HCT116 (cell line): ENCODE data around the gene UBE3D. TPM values are rescaled to one million over a fixed set of nuclear protein-coding genes. Genes with fewer than 3 reads are reported as not detected.

Experiments used
- ATAC-seq: fragments of 200-7000 bp; cut with Tn5 transposase; 2 replicates; pipeline ENCODE4 v1.9.1; 2020; ENCODE audit warnings: mild to moderate bottlenecking, moderate library complexity
- BruUV-seq: library from RNA; stranded (reverse); fragments of 400-500 nt; replicated peaks from 2 replicates; lab custom pipeline; 2021; lab: Mats Ljungman, UMichigan
- CTCF ChIA-PET: fragments of 300-600 bp; sonication (Branson Sonifier 250); formaldehyde crosslinking; loops from one replicate; lab custom pipeline; 2021; ENCODE audit warnings: antibody characterized with exemption; lab: Charles Lee
- POLR2A ChIA-PET: fragments of 300-600, 350-600 bp; sonication (Branson Sonifier 250); formaldehyde crosslinking; loops from one replicate; lab custom pipeline; 2021; ENCODE audit warnings: antibody characterized with exemption; lab: Charles Lee
- RAD21 ChIA-PET, 2 experiments: fragments of 300-600 bp; sonication (Branson Sonifier 250); formaldehyde crosslinking; loops; one replicate each; lab custom pipeline; 2023; ENCODE audit warnings: low total read pairs in 2 of 2; ENCODE audit not compliant: uncharacterized antibody in 2 of 2, unreplicated experiment in 2 of 2, low non-redundant PET in 1 of 2; lab: Charles Lee
- DNase-seq: peaks from one replicate; pipeline ENCODE4 v3.0.0-alpha.2; 2010; ENCODE audit warnings: low read depth, low spot score
- H2AFZ ChIP-seq: fragments of 200-600 bp; shearing (Covaris generic), sonication (generic); 2 replicates; pipeline ENCODE4 v1.6.1; 2017; ENCODE audit warnings: low read depth, mixed run types, mixed read lengths, antibody characterized with exemption, low read length; ENCODE audit not compliant: poor library complexity, severe bottlenecking
- H3K27ac ChIP-seq: 2 replicates; pipeline ENCODE4 v1.5.1; 2012; ENCODE audit warnings: low read depth, low read length
- H3K27me3 ChIP-seq: fragments of 200-600 bp; sonication (generic); 2 replicates; pipeline ENCODE4 v1.6.1; 2016; ENCODE audit warnings: mixed run types, low read length, mixed read lengths; ENCODE audit not compliant: insufficient read depth
- H3K36me3 ChIP-seq, 2 experiments: fragments of 200-500 bp in 1 of 2; fragments of 200-600 bp in 1 of 2; sonication (Bioruptor generic) in 1 of 2; sonication (generic) in 1 of 2; 2 replicates each; pipeline versions ENCODE4 v1.5.1 to v1.6.1; 2014 to 2016; ENCODE audit warnings: low read length in 2 of 2, inconsistent platforms in 1 of 2, mixed read lengths in 1 of 2, mixed run types in 1 of 2; ENCODE audit not compliant: insufficient read depth in 2 of 2, control insufficient read depth in 1 of 2
- H3K4me1 ChIP-seq, 2 experiments: fragments of 200-600 bp in 1 of 2; sonication (generic) in 1 of 2; 2 replicates each; pipeline versions ENCODE4 v1.5.1 to v1.6.1; 2012 to 2017; ENCODE audit warnings: low read length in 2 of 2, inconsistent platforms in 1 of 2, mild to moderate bottlenecking in 1 of 2, mixed read lengths in 1 of 2, mixed run types in 1 of 2, moderate library complexity in 1 of 2; ENCODE audit not compliant: insufficient read depth in 2 of 2, control insufficient read depth in 1 of 2
- H3K4me2 ChIP-seq: fragments of 200-600 bp; sonication (generic); 2 replicates; pipeline ENCODE4 v1.6.1; 2017; ENCODE audit warnings: mixed run types, low read length, mixed read lengths
- H3K4me3 ChIP-seq, 2 experiments: fragments of 200-600 bp in 1 of 2; sonication (generic) in 1 of 2; replicated peaks in 1 of 2; 2 replicates each; pipeline ENCODE4 v1.5.1; 2011 to 2016; ENCODE audit warnings: low read length in 2 of 2, control low read depth in 1 of 2, low read depth in 1 of 2, mild to moderate bottlenecking in 1 of 2, mixed read lengths in 1 of 2, mixed run types in 1 of 2
- H3K79me2 ChIP-seq: fragments of 200-600 bp; sonication (generic); 2 replicates; pipeline ENCODE4 v1.6.1; 2017; ENCODE audit warnings: mild to moderate bottlenecking, mixed run types, low read length, moderate library complexity, mixed read lengths; ENCODE audit not compliant: insufficient read depth
- H3K9ac ChIP-seq: fragments of 200-600 bp; sonication (generic); 2 replicates; pipeline ENCODE4 v1.6.1; 2016; ENCODE audit warnings: low read length, mixed read lengths
- H3K9me2 ChIP-seq: fragments of 200-600 bp; sonication (generic), shearing (Covaris generic); 2 replicates; pipeline ENCODE4 v1.6.1; 2017; ENCODE audit warnings: mixed run types, mild to moderate bottlenecking, moderate library complexity; ENCODE audit not compliant: insufficient read depth
- H3K9me3 ChIP-seq, 2 experiments: fragments of 200-500 bp in 1 of 2; fragments of 200-600 bp in 1 of 2; sonication (Bioruptor generic) in 1 of 2; sonication (generic) in 1 of 2; 2 replicates each; pipeline ENCODE4 v1.6.1; 2014 to 2017; ENCODE audit warnings: low read length in 2 of 2, mixed read lengths in 2 of 2, inconsistent platforms in 1 of 2, low read depth in 1 of 2, mild to moderate bottlenecking in 1 of 2, mixed run types in 1 of 2, moderate library complexity in 1 of 2; ENCODE audit not compliant: control insufficient read depth in 1 of 2, insufficient read depth in 1 of 2
- H4K20me1 ChIP-seq: fragments of 200-600 bp; sonication (generic), shearing (Covaris generic); 2 replicates; pipeline ENCODE4 v1.6.1; 2017; ENCODE audit warnings: mixed run types, mild to moderate bottlenecking, moderate library complexity; ENCODE audit not compliant: insufficient read depth
- CBX3 ChIP-seq: IDR thresholded peaks from 2 replicates; pipeline ENCODE4 v1.6.1; 2012; ENCODE audit warnings: low read depth
- EGR1 ChIP-seq: IDR thresholded peaks from 2 replicates; pipeline ENCODE4 v1.6.1; 2012; ENCODE audit warnings: low read depth
- ELF1 ChIP-seq: IDR thresholded peaks from 2 replicates; pipeline ENCODE4 v1.6.1; 2012; ENCODE audit warnings: low read depth, borderline replicate concordance
- EZH2phosphoT487 ChIP-seq: fragments of 200-600 bp; IDR thresholded peaks from 2 replicates; pipeline ENCODE4 v1.6.1; 2018; ENCODE audit warnings: antibody characterized with exemption, borderline replicate concordance
- POLR2A ChIP-seq: IDR thresholded peaks from 2 replicates; pipeline ENCODE4 v1.7.0; 2011; ENCODE audit warnings: borderline replicate concordance; ENCODE audit not compliant: insufficient read depth, insufficient read length; ENCODE audit errors: extremely low read depth
- SP1 ChIP-seq: IDR thresholded peaks from 2 replicates; pipeline ENCODE4 v1.6.1; 2012; ENCODE audit warnings: low read depth
- ZFX ChIP-seq: fragments of 450-650 bp; IDR thresholded peaks from 2 replicates; pipeline ENCODE4 v1.6.1; 2017
- intact Hi-C: fragments of 100-400 bp; cut with micrococcal nuclease; formaldehyde crosslinking; loops from 2 replicates; pipeline ENCODE4 v1.10.0; 2022
- total RNA-seq: library from RNA; stranded (reverse); gene quantifications from one replicate; pipeline ENCODE4 v1.2.1, GENCODE V29; 2021; ENCODE audit not compliant: unreplicated experiment
- TF ChIP-seq, protein P1 (sequence below), 3 experiments: fragments of 200-600 bp in 1 of 3; sonication (generic) in 1 of 3; IDR thresholded peaks in 2 of 3; conservative IDR thresholded peaks in 1 of 3; 2 replicates each; pipeline ENCODE4 v1.5.1; 2012 to 2017; ENCODE audit warnings: low read depth in 2 of 3, low read length in 2 of 3, antibody characterized with exemption in 1 of 3, borderline replicate concordance in 1 of 3, control low read depth in 1 of 3, mild to moderate bottlenecking in 1 of 3, mixed read lengths in 1 of 3, mixed run types in 1 of 3, moderate library complexity in 1 of 3; ENCODE audit not compliant: insufficient read depth in 1 of 3
- TF ChIP-seq, protein P2 (sequence below): IDR thresholded peaks from 2 replicates; pipeline ENCODE4 v1.6.1; 2012
- TF ChIP-seq, protein P3 (sequence below): IDR thresholded peaks from 2 replicates; pipeline ENCODE4 v1.6.1; 2012; ENCODE audit warnings: low read depth
- TF ChIP-seq, protein P4 (sequence below): IDR thresholded peaks from 2 replicates; pipeline ENCODE4 v1.6.1; 2012

UBE3D gene
- total RNA-seq, 1 experiment from 2014 or later = 9.0 TPM

DNA sequence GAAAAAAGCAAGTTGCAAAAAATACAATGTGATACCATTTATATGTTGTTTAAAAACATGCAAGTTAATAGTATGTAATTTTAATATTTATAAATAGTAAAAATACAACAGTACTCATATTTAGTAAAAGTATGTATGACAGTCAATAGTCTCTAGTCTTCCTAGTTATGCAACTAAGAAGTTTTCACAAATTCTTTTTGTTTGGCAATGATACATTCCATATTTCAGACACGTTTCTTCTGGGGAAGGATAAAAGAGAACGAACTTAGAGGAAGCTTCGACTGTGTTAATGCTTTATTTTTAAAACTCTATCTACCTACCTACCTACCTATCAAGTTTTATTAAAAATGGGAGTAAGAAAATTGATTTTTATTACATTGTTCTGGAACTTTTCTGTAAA lies 77.7 kb downstream of the UBE3D start:
- POLR2A ChIA-PET = no interaction called here
- RAD21 ChIA-PET = no interaction called here

DNA sequence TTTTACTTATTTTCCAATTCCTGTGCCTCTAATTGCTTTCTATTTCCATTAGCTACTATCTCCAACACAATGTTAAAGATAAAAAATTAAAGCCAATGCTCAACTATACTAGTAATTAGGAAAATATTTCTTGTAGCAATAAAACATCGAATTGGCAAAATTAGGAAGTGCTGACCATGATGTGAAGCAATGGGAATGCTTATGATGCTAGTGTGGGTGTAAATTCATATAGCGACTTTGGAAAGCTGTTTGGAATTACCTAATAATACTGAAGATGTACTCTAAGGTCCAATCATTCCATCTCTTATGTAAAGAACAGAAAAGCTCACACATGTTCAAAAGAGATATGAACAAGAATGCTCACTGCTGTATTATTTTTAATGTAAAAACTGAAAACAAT lies 78.2 kb downstream of the UBE3D start:
- no peak for DNase-seq
- Histone ChIP-seq H3K4me3 (no peak overlapping the region), H3K4me2 (no peak overlapping the region), H3K27ac (no peak overlapping the region), H3K9me2 (no peaks in the 10 kb centered on the region), H4K20me1 (no peaks in the 10 kb centered on the region), H3K27me3 (no peaks in the 10 kb centered on the region), H3K4me1 (peaks cover 2 to 8% of the 10 kb centered on the region in 2 experiments; a peak in 3 of 4 replicates), H3K9me3 (no peaks in the 10 kb centered on the region), H3K9ac (no peak overlapping the region), H3K36me3 (no peaks in the 10 kb centered on the region), H3K79me2 (no peaks in the 10 kb centered on the region), H2AFZ (no peak overlapping the region)
- intact Hi-C loops = no loop called here
- CTCF ChIA-PET = no interaction called here
- RAD21 ChIA-PET = no interaction called here
- ATAC-seq = no peak
- POLR2A ChIA-PET = no interaction called here
- no TSS peak for BruUV-seq
- TF ChIP-seq POLR2A (no peak), CBX3 (no peak), ELF1 (no peak), ZFX (no peak)
- TF ChIP-seq, protein P1, sequence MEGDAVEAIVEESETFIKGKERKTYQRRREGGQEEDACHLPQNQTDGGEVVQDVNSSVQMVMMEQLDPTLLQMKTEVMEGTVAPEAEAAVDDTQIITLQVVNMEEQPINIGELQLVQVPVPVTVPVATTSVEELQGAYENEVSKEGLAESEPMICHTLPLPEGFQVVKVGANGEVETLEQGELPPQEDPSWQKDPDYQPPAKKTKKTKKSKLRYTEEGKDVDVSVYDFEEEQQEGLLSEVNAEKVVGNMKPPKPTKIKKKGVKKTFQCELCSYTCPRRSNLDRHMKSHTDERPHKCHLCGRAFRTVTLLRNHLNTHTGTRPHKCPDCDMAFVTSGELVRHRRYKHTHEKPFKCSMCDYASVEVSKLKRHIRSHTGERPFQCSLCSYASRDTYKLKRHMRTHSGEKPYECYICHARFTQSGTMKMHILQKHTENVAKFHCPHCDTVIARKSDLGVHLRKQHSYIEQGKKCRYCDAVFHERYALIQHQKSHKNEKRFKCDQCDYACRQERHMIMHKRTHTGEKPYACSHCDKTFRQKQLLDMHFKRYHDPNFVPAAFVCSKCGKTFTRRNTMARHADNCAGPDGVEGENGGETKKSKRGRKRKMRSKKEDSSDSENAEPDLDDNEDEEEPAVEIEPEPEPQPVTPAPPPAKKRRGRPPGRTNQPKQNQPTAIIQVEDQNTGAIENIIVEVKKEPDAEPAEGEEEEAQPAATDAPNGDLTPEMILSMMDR (IDR thresholded peaks at IDR 0.05 in 2 of 3, conservative IDR thresholded peaks at IDR 0.05 in 1 of 3; ENCODE audit: borderline replicate concordance in 1 of 3, insufficient read depth in 1 of 3, low read depth in 2 of 3, low read length in 2 of 3) = no peak
- TF ChIP-seq, protein P2, sequence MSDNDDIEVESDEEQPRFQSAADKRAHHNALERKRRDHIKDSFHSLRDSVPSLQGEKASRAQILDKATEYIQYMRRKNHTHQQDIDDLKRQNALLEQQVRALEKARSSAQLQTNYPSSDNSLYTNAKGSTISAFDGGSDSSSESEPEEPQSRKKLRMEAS = no peak
- TF ChIP-seq, protein P3, sequence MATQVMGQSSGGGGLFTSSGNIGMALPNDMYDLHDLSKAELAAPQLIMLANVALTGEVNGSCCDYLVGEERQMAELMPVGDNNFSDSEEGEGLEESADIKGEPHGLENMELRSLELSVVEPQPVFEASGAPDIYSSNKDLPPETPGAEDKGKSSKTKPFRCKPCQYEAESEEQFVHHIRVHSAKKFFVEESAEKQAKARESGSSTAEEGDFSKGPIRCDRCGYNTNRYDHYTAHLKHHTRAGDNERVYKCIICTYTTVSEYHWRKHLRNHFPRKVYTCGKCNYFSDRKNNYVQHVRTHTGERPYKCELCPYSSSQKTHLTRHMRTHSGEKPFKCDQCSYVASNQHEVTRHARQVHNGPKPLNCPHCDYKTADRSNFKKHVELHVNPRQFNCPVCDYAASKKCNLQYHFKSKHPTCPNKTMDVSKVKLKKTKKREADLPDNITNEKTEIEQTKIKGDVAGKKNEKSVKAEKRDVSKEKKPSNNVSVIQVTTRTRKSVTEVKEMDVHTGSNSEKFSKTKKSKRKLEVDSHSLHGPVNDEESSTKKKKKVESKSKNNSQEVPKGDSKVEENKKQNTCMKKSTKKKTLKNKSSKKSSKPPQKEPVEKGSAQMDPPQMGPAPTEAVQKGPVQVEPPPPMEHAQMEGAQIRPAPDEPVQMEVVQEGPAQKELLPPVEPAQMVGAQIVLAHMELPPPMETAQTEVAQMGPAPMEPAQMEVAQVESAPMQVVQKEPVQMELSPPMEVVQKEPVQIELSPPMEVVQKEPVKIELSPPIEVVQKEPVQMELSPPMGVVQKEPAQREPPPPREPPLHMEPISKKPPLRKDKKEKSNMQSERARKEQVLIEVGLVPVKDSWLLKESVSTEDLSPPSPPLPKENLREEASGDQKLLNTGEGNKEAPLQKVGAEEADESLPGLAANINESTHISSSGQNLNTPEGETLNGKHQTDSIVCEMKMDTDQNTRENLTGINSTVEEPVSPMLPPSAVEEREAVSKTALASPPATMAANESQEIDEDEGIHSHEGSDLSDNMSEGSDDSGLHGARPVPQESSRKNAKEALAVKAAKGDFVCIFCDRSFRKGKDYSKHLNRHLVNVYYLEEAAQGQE = no peak

More for the DNA sequence above, 77.7 kb downstream of the UBE3D start:
- ATAC-seq (no peak), DNase-seq (no peak)
- H3K9me2 ChIP-seq = no peaks in the 10 kb centered on the region
- no peak for TF ChIP-seq EGR1
- TF ChIP-seq, protein P4, sequence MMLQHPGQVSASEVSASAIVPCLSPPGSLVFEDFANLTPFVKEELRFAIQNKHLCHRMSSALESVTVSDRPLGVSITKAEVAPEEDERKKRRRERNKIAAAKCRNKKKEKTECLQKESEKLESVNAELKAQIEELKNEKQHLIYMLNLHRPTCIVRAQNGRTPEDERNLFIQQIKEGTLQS = no peak
- TF ChIP-seq EZH2phosphoT487 = no peak
- TF ChIP-seq, protein P1 (IDR thresholded peaks at IDR 0.05 in 2 of 3, conservative IDR thresholded peaks at IDR 0.05 in 1 of 3; ENCODE audit: borderline replicate concordance in 1 of 3, insufficient read depth in 1 of 3, low read depth in 2 of 3, low read length in 2 of 3) = no peak
- no peak for TF ChIP-seq SP1
- H3K4me2 ChIP-seq = no peak overlapping the region
- H3K27me3 ChIP-seq = no peaks in the 10 kb centered on the region
- no peaks in the 10 kb centered on the region for H3K36me3 ChIP-seq
- CTCF ChIA-PET = no interaction called here
- intact Hi-C loops = no loop called here
- no peaks in the 10 kb centered on the region for H3K79me2 ChIP-seq
- no peak overlapping the region for H3K4me3 ChIP-seq
- no peak overlapping the region for H3K27ac ChIP-seq
- no TSS peak for BruUV-seq
- no peak overlapping the region for H2AFZ ChIP-seq
- H3K9ac ChIP-seq = no peak overlapping the region
- no peaks in the 10 kb centered on the region for H3K9me3 ChIP-seq
- H4K20me1 ChIP-seq = no peaks in the 10 kb centered on the region
- H3K4me1 ChIP-seq = peaks cover 2 to 8% of the 10 kb centered on the region in 2 experiments; a peak in 3 of 4 replicates
